GM23248 (cell line): ENCODE measurements around the gene PKNOX2.

Experiments used
- EZH2 ChIP-seq: fragments of 200-600 bp; sonication (generic); IDR thresholded peaks from 2 replicates; pipeline ENCODE4 v1.6.1; 2018; ENCODE audit warnings: antibody characterized with exemption, mild to moderate bottlenecking; ENCODE audit not compliant: insufficient read depth, poor library complexity, severe bottlenecking
- EZH2phosphoT487 ChIP-seq: fragments of 200-600 bp; sonication (generic); IDR thresholded peaks from 2 replicates; pipeline ENCODE4 v1.6.1; 2018; ENCODE audit warnings: antibody characterized with exemption, moderate library complexity, mild to moderate bottlenecking, low read depth; ENCODE audit not compliant: insufficient read depth

- no peak for TF ChIP-seq EZH2
- TF ChIP-seq EZH2phosphoT487 = no peak
Observed at GRCh38 chr11:125179346-125179745, 14.8 kb downstream of the PKNOX2 start.
